Tibial nerve (tissue), 4 donors: ENCODE results near the gene ANO1.

ENCODE experiments used
- CTCF ChIP-seq, 5 experiments: fragments of 200-600 bp in 3 of 5; fragments of 450-650 bp in 2 of 5; sonication (generic) in 3 of 5; IDR thresholded peaks; one replicate each; pipeline ENCODE4 v1.5.1; 2016 to 2019; ENCODE audit warnings: antibody characterized with exemption in 5 of 5, mild to moderate bottlenecking in 3 of 5, moderate library complexity in 2 of 5
- EP300 ChIP-seq, 2 donors: sonication (generic); formaldehyde crosslinking; IDR thresholded peaks; one replicate each; pipeline ENCODE4 v1.6.1; 2017; ENCODE audit warnings: antibody characterized with exemption in 2 of 2, mild to moderate bottlenecking in 1 of 2
- POLR2A ChIP-seq, 2 donors: fragments of 450-650 bp; IDR thresholded peaks; one replicate each; pipeline ENCODE4 v1.6.1; 2017; ENCODE audit warnings: antibody characterized with exemption in 2 of 2, mild to moderate bottlenecking in 2 of 2, moderate library complexity in 2 of 2

GRCh38 chr11:70189622-70190021 lies 111.5 kb downstream of the ANO1 start:
- no peak for TF ChIP-seq CTCF (IDR thresholded peaks at IDR 0.05)
- no peak for TF ChIP-seq EP300 (IDR thresholded peaks at IDR 0.05)
- TF ChIP-seq POLR2A (IDR thresholded peaks at IDR 0.05), result no peak
